Amniotic stem cell (primary cell): ENCODE results near the gene IQCC.

Experiments
- DNase-seq: peaks from one replicate; lab custom pipeline; 2025; lab: John Stamatoyannopoulos, UW

Gene IQCC

DNA sequence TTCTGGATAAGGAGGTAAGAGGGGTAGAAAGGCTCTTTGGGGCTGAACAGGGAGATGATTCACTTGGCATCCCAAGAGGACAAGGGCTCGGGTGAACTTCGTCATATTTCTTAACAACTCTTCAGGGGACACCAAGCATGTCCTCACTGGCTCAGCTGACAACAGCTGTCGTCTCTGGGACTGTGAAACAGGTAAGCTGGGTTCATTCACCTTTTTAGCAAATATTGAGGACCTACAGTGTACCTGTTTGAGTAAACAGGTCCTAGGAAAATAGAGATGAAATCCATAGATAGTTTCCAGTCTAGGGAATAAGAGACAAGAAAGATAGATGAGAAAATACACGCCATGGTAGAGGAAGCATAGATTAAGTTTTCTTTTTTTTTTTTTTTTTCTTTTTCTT lies 18.8 kb downstream of the IQCC start:
- no peak for DNase-seq

DNA sequence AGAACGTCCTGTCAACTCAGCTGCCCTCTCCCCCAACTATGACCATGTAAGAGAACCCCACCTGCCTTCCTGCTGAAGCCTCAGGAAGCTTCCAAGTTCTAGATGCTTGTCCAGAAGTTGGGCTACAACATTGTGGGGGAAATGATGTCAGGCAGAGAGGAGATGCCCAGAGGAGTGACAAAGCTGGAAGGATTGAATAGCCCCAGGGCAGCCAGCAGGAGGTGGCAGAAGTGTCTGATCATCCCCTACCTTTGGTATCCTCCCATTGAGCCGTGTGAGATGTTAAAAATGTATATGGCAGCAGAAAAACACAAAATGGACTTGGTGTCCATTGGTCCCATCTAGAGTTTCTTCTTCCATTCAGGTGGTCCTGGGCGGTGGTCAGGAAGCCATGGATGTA lies 23.3 kb downstream of the IQCC start:
- no peak for DNase-seq

DNA sequence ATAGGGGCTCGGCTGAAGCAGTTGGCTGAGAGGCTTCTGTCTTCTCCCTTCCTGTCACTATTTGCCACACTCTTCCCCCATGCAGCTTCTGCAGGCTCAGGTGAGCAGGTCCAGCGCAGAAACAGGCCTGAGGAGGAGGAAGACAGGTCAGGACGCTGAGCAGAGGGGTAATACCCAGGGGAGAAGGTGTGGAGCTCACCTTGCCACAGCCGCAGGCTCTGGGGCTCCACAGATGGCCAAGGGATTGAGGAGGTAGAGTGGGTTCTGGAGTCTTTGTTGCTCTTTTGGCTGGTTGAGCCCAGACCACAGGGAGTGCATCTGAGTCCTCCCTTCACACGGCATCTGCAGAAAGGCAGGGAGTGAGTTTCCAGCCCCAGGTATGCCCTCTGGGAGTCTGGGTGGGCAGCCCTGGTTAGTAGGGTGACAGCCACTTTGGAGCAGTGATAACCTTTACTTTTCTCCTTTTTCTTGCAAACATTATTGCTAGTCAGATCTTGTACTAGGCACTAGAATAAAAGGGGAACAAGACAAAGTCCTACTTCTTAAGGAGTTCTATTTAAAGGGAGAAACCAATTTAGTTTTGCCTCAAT lies 26.5 kb downstream of the IQCC start:
- DNase-seq, result no peak

DNA sequence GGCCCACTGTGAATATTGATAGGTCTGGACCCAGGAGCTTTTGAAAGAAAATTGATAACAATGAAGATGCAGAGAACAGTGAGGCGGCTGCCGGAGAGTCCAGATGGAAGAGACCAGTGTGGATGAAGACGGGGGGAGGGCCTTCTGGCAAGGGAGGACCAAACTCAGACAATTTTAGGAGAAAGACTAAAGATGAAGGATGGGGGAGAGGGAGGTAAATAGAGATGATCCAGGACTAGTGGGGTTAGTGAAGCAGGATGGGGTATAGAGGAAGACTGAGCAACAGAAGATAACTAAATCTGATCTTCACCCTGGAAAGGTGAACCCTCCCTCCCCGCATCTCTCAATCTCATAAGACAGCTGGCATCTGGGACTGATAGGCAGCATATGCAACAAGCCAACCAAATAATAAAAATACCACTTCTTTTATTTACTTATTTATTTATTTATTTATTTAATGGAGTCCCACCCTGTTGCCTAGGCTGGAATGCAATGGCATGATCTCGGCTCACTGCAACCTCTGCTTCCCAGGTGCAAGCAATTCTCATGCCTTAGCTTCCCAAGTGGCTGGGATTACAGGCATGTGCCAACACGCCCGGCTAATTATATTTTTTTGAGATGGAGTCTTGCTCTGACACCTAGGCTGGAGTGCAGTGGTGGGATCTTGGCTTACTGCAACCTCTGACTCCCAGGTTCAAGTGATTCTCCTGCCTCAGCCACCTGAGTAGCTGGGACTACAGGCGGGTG lies 27.3 kb downstream of the IQCC start:
- DNase-seq, result no peak

DNA sequence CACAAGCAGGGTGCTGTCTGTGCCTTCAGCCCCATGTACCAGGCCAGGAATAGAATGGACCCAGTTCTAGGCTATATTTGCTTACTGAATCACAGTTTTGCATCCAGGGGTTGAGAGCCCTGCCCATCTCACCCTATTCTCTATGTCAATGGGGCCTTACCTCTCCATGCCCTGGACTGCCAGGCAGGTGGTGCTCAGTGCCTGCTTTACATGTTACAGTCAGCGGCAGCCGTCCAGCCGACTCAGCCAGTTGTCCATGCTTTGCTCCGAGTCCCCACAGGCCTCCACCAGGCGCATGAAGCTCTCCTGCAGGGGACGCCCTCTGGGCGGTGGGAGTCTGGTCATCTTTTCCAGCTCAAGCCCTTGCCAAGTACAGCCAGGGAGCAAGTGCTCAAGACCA lies 29.3 kb downstream of the IQCC start:
- no peak for DNase-seq

DNA sequence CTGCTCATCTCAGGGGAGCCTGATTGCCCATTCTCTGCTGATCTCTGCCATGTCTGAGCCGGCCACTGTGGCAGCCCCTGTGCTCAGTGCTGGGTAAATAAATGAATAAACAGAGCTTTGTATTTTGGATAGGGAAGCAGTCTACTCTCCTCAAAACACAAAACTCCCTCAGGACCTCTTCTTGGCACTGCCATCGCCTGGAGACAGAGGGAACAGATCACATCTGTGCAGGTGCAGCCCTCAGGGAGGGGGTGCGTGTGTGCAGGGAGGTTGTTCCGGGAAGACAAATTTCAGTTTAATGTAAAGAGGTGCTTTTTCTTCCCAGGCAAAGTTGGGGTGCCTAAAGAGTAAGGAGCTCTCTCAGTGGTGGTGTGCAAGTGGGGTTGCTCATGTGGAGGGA lies 33.9 kb downstream of the IQCC start:
- no peak for DNase-seq

DNA sequence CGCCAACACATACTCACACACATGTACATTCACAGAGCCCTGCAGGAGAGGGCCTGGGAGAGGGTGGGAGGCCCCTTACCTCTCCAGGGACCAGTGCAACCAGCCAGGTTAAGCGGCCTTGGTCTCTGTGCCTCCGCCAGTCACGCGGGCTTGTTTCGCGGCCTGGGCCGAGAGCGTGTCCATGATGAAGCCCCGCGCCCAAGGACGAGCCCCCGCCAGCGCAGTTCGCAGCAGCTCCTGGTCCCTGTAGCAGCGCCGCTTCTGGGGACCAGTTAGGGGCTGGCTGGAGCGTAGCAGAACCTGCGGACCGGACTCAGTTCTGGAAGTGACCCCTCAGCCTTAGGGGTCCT lies 34.3 kb downstream of the IQCC start:
- DNase-seq, result no peak

DNA sequence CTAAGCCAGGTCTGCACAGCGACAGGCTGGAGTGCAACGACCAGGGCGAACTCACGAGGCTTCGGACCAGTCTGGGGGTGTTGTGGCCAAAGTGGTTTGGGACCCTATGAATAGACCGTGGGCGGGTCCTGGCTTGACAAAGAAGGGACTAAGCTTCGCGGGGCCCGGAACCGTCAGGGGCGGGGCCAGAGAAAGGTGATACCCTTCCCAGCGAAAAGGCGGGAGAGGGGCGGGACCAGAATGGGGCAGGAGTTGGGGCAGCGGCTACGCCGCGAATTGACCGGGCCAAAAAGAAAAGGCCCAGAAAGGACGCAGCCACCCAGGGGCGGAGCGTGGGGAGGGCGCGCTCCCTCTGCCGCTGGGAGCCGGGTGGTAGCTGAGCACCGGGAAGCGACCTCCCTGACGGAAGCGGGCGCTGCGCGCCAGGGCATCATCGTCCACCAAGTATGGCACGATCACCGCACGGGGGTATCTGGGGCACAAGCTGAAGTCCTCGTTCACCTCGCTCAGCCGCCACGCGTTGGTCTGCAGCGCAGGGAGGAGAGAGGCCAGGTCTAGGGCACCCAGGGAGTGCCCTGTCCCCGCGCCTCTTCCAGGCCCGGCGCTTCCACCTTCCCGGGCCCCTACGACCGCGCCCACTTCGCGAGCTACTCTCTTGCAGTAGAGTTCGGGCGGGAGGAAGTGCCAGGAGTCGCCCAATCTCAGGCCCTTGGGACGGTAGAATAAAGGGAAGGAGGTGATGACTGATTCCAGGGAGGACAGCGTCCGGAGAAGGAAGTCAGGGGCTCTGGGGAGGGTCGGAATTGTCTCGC lies 34.9 kb downstream of the IQCC start:
- no peak for DNase-seq

DNA sequence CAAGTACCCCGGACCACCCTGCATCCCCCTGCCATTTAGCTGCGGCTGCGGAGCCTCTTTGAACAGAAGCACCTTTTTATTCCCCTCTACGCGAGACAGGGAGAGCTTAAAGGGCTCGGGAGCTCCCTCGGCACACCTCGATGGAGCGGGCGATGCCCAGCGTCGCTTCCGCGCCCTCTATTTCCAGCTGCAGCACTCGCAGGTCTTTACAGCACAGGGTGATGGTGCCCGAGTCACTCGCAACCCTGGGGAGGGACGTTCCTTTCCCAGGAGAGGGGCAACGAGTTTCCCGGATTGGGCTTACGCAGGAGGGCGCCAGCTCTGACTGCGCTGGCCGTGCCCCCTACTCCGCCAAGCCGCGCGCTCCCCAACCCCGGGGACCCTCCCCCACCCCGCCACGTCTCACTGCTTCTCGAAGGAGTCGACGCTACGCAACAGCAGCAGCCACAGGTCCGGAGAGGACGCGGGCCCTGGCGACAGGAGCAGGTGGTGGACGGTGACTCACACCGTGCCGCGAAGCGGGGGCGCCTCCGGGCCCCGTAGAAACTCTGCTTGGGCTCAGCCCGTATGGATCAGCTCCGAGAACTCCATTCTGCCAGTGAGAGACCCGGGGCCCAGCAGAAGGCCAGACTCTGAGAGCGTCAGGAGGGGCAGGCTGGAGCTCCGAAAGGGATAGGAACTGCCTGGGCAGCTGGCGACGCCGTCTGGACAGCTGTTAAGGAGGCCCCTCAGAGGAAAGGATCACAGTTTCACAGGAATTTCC lies 35.7 kb downstream of the IQCC start:
- no peak for DNase-seq

DNA sequence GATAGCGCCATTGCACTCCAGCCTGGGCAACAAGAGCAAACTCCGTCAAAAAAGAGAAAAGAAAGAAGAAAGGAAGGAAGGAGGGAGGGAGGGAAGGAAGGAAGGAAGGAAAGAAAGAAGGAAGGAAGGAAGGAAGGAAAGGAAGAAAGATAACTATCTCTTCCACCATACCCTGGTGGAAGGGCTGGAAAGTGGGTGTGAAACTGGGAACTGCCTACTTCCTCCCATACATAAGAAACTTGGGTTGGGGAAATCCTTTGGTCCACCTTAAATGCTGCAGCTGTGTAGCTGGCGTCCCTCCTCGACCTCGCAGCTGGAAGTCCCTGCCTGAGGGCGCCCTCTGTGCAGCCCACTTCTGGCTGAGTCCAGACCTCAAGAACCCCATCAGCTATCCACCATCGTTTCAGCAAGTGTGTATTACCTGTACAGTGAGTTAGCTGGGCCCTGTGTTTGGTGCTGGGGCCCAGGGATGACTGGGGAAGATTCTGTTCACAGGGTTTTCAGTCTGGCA lies 36.9 kb downstream of the IQCC start:
- DNase-seq, result no peak

DNA sequence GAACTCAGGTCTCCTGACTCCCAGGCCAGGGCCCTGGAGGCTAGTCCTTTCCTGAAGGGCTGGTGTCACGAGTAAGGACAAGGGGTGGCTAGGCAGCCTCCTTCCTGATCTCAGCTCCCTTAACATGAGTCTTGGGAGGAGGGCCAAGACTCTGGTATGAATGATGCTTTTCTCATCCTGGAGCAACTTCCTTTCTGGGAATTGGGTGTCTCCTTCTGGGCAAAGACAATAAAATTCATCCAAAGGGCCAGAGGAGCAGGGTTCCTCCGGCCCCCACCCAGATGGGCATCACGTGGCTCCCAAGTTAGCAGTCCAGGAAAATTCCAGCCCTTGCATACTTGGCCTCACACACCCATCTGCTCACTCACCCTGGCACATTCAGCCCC lies 41.4 kb downstream of the IQCC start, which contains the start of gene FAM167B:
Gene FAM167B (plus strand): TSS at position 335 of the 386 bp plus-strand sequence. CDS start 200 bp downstream, outside the sequence.
- no peak for DNase-seq

DNA sequence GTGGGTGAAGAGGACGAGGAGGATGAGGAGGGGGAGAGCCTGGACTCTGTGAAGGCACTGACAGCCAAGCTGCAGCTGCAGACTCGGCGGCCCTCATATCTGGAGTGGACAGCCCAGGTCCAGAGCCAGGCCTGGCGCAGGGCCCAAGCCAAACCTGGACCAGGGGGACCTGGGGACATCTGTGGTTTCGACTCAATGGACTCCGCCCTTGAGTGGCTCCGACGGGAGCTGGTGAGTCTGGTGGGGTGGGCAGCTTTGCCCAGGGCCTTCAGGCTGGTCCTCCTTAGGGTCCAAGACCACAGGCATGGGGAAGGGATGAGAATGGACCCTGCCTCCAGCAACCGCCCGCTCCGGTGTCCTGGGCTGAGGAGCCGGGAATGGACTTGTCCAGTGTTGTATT lies 42.0 kb downstream of the IQCC start:
- DNase-seq, result no peak

DNA sequence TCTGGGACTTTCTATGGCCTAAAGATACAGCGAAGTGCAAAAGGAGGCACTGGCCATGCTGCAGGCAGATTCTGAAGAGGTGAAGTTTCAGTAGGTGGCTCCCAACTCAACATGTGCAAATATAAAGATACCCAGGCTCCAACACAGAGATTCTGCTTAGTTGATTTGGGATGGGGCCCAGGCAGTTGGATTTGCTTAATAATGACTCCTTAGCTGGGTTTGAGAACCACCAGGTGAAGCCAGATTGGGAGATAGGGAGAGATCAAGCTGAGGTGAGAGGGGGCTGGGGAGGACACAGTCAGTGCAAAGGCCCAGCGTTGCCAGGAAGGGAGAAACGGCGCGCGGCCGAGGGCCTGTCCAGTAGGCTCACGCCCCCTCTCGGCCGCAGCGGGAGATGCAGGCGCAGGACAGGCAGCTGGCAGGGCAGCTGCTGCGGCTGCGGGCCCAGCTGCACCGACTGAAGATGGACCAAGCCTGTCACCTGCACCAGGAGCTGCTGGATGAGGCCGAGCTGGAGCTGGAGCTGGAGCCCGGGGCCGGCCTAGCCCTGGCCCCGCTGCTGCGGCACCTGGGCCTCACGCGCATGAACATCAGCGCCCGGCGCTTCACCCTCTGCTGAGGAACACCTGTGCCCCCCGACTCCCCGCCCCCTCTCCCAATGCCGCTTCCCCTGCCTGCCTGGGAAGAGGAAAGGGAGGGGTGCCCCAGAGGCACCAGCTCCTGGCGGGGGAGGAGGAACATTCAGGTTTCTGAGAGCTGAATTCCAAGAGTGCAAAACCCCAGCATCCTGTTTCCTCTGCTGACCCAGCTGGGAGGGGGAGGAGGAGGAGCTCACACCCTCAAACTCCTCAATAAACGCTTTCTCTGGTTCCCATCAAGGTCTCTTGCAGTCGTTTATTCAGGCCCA lies 42.8 kb downstream of the IQCC start:
- no peak for DNase-seq

DNA sequence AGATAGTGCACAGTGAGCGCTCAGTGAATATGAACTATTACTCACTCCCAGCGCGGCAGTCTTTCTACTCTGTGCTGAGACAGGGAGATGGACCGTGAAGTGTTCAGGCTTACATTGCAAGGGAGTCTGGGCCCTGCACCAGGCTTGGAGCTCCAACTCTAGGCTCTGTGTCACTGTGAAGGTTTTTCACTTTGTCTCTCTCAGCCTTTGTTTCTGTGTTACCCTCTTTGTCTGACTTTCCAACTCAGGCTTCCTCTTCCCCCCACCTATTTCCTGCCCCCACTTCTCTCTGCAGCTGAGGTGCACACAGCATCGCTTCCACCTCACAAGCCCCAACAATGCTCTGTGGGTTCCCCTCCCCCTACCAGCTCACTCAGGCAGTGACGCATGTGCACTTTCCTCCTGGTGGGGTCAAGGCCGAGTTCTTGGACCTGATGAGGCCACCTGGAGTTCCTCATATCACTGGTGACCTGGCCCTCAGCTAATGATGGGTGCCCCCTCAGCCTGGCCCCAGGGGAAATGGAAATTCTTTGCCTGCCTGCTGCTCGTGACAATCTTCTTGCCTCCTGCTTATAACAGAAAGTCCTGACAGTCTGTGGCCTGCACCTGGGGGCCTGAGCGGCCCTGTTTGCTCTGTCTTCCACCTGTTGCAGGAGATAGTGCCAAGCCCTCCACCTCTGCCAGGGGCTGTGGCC lies 44.5 kb downstream of the IQCC start:
- DNase-seq, result no peak

DNA sequence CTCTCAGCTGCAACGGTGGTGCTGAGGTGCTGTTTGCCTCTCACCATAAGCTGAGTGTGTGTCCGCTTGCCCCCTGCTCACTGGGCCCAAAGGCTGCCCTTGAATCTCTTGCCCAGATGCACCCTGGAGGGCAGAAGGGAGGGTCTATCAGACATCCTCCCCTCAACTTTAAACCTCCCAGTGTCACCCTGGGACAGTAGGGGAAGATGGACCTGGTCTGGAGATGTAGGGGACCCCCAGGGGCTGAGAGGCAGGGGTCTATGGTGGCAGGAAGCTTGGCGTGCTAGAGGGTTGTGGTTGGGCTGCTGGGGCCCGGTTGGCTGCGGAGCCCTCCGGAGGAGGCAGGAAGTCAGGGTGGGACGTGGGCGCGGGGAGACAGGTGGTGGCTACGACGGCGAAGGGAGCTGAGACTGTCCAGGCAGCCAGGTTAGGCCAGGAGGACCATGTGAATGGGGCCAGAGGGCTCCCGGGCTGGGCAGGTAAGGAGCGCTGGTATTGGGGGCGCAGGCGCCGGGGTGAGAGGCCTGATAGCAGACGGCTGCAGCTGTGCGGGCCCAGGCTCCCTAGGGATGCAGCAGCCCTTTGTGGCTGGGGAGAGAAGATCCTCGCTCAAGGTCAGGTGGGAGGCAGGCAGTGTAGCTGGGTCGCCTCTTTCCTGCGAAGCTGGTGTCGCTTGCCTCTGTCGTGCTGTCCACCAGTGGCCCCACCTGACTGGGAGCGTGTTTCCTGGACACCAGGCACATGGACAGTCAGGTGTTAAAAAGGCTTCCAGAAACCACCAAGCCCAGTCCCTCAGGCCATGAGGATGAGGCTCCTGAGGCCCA lies 45.6 kb downstream of the IQCC start, which contains the start of gene LCK:
Gene LCK (plus strand): TSS at position 373 of the 824 bp plus-strand sequence. CDS start 23,065 bp downstream, outside the sequence.
- DNase-seq, result no peak

DNA sequence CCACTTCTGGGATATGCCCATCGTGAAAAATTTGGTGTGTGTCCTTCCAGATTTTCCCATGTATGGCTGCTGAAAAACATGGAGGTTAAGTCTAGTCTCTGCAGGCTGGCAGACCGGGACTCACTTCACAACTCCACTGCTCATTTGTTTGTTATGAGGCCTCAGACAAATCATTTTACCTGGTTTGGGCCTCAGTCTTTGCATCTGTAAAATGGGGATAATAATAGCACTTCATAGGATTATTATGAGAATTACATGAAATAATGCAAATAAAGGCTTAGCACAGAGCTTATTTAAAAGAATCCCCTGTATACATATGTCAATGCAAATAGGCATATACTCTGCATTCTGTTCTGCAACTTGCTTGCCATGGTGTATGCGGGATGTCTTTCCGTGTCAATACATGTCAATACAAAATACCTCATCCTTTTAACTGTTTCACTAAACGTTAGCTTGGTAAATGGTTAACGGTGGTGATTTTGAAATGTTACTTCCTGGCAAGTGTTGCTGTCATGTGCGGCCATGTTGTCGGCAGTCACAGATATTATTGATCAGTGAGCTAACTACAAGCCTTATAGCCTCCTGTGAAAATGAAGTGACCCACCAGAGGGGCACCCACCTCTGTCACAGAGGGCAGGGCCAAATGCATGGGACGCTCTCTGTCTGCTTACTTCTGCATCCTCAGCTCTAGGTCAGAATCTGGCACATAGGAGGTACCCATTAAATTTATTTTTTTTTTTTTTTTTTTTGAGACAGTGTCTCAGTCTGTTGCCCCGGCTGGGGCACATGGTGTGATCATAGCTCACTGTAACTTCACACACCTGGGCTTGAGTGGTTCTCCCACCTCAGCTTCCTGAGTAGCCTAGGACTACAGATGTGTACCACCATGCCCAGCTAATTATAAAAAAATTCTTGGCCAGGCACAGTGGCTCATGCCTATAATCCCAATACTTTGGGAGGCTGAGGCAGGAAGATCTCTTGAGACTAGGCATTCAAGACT lies 49.9 kb downstream of the IQCC start:
- no peak for DNase-seq

DNA sequence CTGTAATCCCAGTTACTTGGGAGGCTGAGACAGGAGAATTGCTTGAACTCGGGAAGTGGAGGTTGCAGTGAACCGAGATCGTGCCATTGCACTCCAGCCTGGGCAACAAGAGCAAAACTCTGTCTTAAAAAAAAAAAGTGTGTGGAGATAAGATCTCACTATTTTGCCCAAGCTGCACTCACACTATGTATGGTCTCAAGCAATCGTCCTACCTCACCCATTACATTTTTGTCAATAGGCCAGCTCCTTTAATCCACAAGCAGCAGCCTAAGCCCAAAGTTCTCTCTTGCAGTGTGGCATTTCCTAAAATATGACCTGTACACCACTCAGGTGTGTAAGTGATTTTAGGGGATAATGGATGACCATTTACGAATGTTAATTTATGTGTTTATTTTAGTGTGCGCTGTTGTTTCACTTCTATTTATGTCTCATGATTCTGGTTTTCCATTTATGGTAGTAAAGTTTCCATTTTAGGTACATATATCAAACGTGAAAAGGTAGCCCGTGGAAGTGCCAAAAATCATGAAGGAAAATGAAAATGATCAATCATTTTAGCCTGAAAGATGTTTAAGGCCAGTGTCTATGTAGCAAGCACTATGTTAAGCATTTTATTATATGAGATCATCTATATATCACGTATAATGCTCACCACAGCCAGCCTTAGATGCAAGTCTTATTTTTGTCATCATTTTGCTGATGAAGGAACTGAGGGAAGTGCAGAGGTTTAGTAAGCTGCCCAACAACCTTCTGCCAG lies 51.2 kb downstream of the IQCC start:
- no peak for DNase-seq

DNA sequence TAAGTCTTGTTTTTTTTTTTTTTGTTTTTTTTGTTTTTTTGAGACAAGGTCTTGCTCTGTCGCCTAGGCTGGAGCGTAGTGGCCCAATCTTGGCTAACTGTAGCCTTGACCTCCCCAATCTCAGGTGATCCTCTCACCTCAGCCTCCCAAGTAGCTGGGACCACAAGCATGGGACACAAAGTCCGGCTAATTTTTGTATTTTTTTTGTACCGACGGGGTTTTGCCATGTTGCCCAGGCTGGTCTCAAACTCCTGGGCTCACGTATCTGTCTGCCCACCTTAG lies 51.7 kb downstream of the IQCC start:
- DNase-seq, result no peak
